HG02610 (cell line): ENCODE data around the gene TPM1.

Source experiments
- ATAC-seq: cut with Tn5 transposase; IDR thresholded peaks from one replicate; pipeline ENCODE4 v1.9.1; 2021; ENCODE audit warnings: mild to moderate bottlenecking, moderate library complexity; ENCODE audit not compliant: unreplicated experiment

Gene TPM1

GRCh38 chr15:63015618-63016017, 26.9 kb upstream of the TPM1 start:
- no peak for ATAC-seq

GRCh38 chr15:63016234-63016633, 26.3 kb upstream of the TPM1 start:
- ATAC-seq = no peak

GRCh38 chr15:63018639-63019038, 23.9 kb upstream of the TPM1 start:
- no peak for ATAC-seq

GRCh38 chr15:63019511-63020109, 22.9 kb upstream of the TPM1 start:
- no peak for ATAC-seq

GRCh38 chr15:63020128-63020527, 22.4 kb upstream of the TPM1 start:
- no peak for ATAC-seq

GRCh38 chr15:63020759-63021430, 21.7 kb upstream of the TPM1 start:
- ATAC-seq = no peak

GRCh38 chr15:63022181-63022580, 20.4 kb upstream of the TPM1 start:
- no peak for ATAC-seq

GRCh38 chr15:63022663-63023062, 19.9 kb upstream of the TPM1 start:
- no peak for ATAC-seq

- no peak for ATAC-seq
Measured at GRCh38 chr15:63023351-63023945, 19.1 kb upstream of the TPM1 start.

GRCh38 chr15:63025460-63025859, 17.1 kb upstream of the TPM1 start:
- no peak for ATAC-seq

- ATAC-seq = no peak
Measured at GRCh38 chr15:63027646-63028045, 14.9 kb upstream of the TPM1 start.

GRCh38 chr15:63028442-63029110, 14.0 kb upstream of the TPM1 start:
- no peak for ATAC-seq

GRCh38 chr15:63029676-63030075, 12.9 kb upstream of the TPM1 start:
- ATAC-seq = no peak

GRCh38 chr15:63030101-63030551, 12.4 kb upstream of the TPM1 start:
- no peak for ATAC-seq

- ATAC-seq = no peak
Measured at GRCh38 chr15:63034578-63034977, 8.0 kb upstream of the TPM1 start.

- no peak for ATAC-seq
Measured at GRCh38 chr15:63035253-63035652, 7.3 kb upstream of the TPM1 start.

- no peak for ATAC-seq
Measured at GRCh38 chr15:63035977-63036376, 6.6 kb upstream of the TPM1 start.

- ATAC-seq = no peak
Measured at GRCh38 chr15:63037976-63038720, 4.4 kb upstream of the TPM1 start.

- ATAC-seq = no peak
Measured at GRCh38 chr15:63038926-63039673, 3.4 kb upstream of the TPM1 start.

- ATAC-seq = no peak
Measured at GRCh38 chr15:63039811-63040210, 2.7 kb upstream of the TPM1 start.
